Measurements from ENCODE around the gene CEP192.

DNA sequence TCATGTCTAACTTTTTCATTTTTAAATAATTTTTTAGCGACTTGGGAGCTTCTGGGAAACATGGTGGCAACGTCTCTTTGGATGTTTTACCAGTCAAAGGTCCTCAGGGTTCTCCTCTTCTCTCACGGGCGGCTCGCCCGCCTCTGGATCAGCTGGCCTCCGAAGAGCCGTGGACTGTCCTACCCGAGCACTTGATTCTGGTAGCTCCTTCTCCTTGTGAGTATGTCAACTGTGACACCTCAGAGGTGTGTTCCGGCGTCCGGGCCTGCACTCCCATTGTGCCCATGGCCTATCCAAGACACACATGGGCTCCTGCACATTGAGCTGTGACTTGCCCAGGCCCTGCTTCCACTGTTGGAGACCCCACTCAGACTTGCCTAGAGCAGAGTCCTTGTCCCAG, 104.3 kb downstream of the CEP192 start:
- TF ChIP-seq, protein P1, sequence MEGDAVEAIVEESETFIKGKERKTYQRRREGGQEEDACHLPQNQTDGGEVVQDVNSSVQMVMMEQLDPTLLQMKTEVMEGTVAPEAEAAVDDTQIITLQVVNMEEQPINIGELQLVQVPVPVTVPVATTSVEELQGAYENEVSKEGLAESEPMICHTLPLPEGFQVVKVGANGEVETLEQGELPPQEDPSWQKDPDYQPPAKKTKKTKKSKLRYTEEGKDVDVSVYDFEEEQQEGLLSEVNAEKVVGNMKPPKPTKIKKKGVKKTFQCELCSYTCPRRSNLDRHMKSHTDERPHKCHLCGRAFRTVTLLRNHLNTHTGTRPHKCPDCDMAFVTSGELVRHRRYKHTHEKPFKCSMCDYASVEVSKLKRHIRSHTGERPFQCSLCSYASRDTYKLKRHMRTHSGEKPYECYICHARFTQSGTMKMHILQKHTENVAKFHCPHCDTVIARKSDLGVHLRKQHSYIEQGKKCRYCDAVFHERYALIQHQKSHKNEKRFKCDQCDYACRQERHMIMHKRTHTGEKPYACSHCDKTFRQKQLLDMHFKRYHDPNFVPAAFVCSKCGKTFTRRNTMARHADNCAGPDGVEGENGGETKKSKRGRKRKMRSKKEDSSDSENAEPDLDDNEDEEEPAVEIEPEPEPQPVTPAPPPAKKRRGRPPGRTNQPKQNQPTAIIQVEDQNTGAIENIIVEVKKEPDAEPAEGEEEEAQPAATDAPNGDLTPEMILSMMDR (IDR thresholded peaks at IDR 0.05 in 8 of 11, conservative IDR thresholded peaks at IDR 0.05 in 3 of 11), result no peak
- TF ChIP-seq POLR2A (IDR thresholded peaks at IDR 0.05) (no peak), POLR2AphosphoS5 (IDR thresholded peaks at IDR 0.05) (no peak)

All from spleen (tissue), 7 donors.